Esophagus squamous epithelium (tissue), 4 donors: ENCODE results near the gene MS4A14.

ENCODE experiments used
- CTCF ChIP-seq, 6 experiments: fragments of 450-650 bp in 4 of 6; fragments of 200-600 bp in 2 of 6; sonication (generic) in 2 of 6; IDR thresholded peaks; one replicate each; pipeline ENCODE4 v1.5.1; 2016 to 2019; ENCODE audit warnings: antibody characterized with exemption in 6 of 6, mild to moderate bottlenecking in 4 of 6, moderate library complexity in 4 of 6
- POLR2A ChIP-seq, 4 donors: fragments of 450-650 bp; IDR thresholded peaks; one replicate each; pipeline ENCODE4 v1.6.1; 2017; ENCODE audit warnings: antibody characterized with exemption in 4 of 4, mild to moderate bottlenecking in 4 of 4, moderate library complexity in 3 of 4

GRCh38 chr11:60367009-60367408 lies 29.2 kb upstream of the MS4A14 start:
- TF ChIP-seq CTCF (IDR thresholded peaks at IDR 0.05) (no peak), POLR2A (IDR thresholded peaks at IDR 0.05) (no peak)
